Spleen (tissue), 7 donors: ENCODE results near the gene OR2F2.

Experiments used
- CTCF ChIP-seq, 11 experiments: fragments of 200-600 bp in 7 of 11; fragments of 450-650 bp in 4 of 11; sonication (generic) in 4 of 11; IDR thresholded peaks in 8 of 11; conservative IDR thresholded peaks in 3 of 11; 1 replicate in 7 of 11; 2 replicates in 4 of 11; pipeline versions ENCODE4 v1.4.0 to v1.8.0; 2016 to 2021; ENCODE audit warnings: antibody characterized with exemption in 11 of 11, inconsistent platforms in 4 of 11, mild to moderate bottlenecking in 1 of 11
- POLR2A ChIP-seq, 3 donors: fragments of 450-650 bp; IDR thresholded peaks; one replicate each; pipeline ENCODE4 v1.5.1; 2017; ENCODE audit warnings: antibody characterized with exemption in 3 of 3, mild to moderate bottlenecking in 1 of 3
- donor health status: DM: no; HTN: no; CAD: no; lungs with moderate emphysema.
- donor health status: DM: no; HTN: no; CAD: no.
- donor health status: DM: no; HTN: no; CAD: no.

GRCh38 chr7:143890558-143890957, 44.5 kb upstream of the OR2F2 start:
- TF ChIP-seq POLR2A (IDR thresholded peaks at IDR 0.05): no peak
- no peak for TF ChIP-seq CTCF (IDR thresholded peaks at IDR 0.05 in 8 of 11, conservative IDR thresholded peaks at IDR 0.05 in 3 of 11)
